Neutrophil (primary cell): ENCODE data around the gene PSMB4.
A peak's percentile ranks its signal among the peaks of the same experiment; 100 is the strongest.

ENCODE experiments used
- H3K27ac ChIP-seq: fragments of 200-600 bp; sonication (generic); 2 replicates; pipeline ENCODE4 v1.5.1; 2016; ENCODE audit warnings: mild to moderate bottlenecking, moderate library complexity
- H3K27me3 ChIP-seq: fragments of 200-600 bp; sonication (generic); 2 replicates; pipeline ENCODE4 v1.6.0; 2016; ENCODE audit warnings: mild to moderate bottlenecking
- H3K36me3 ChIP-seq: fragments of 200-600 bp; sonication (generic); 2 replicates; pipeline ENCODE4 v1.5.1; 2017
- H3K4me1 ChIP-seq, 2 experiments: fragments of 200-600 bp in 1 of 2; sonication (generic) in 1 of 2; 1 replicate in 1 of 2; 2 replicates in 1 of 2; pipeline versions ENCODE4 v1.5.1 to v1.6.1; 2013 to 2016; ENCODE audit warnings: low read depth in 1 of 2, low read length in 1 of 2, mild to moderate bottlenecking in 1 of 2, moderate library complexity in 1 of 2; ENCODE audit not compliant: control insufficient read depth in 1 of 2, insufficient read depth in 1 of 2
- H3K4me3 ChIP-seq, 2 experiments: fragments of 200-600 bp in 1 of 2; sonication (generic) in 1 of 2; 1 replicate in 1 of 2; 2 replicates in 1 of 2; pipeline ENCODE4 v1.5.1; 2013 to 2016; ENCODE audit warnings: low read depth in 1 of 2, low read length in 1 of 2, mild to moderate bottlenecking in 1 of 2, moderate library complexity in 1 of 2
- H3K9me3 ChIP-seq: fragments of 200-600 bp; sonication (generic); 2 replicates; pipeline ENCODE4 v1.5.1; 2016
- CTCF ChIP-seq: fragments of 200-600 bp; sonication (generic); IDR thresholded peaks from 2 replicates; pipeline ENCODE4 v1.5.1; 2016; ENCODE audit warnings: antibody characterized with exemption

Gene PSMB4

DNA sequence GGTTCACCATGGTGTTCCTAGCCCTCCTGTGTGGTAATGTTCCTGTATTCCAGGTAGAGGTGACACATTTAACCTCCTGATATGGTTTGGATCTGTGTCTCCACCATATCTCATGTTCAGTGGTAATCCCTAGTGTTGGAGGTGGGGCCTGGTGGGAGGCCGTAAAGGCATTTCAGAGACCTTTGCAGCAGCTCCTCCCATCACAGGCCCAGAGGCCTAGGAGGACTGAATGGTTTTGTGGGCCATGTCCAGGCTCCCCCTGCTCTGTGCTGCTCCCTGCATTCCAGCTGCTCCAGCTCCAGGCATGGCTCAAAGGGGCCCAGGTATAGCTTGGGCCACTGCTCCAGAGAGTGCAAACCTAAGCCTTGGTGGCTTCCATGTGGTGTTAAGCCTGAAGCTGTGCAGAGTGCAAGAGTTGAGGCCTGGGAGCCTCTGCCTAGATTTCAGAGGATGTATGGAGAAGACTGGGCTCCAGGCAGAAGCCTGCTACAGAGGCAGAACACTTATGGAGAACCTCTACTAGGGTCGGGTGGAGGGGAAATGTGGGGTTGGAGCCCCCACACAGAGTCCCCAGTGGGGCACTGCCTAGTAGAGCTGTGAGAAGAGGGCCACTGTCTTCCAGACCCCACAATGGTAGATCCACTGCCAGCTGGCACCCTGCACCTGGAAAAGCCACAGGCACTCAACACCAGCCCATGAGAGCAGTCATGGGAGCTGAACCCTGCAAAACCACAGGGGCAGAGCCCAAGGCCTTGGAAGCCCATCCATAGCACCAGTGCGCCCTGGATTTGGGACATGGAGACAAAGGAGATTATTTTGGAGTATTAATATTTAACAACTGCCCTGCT is 36.8 kb upstream of the PSMB4 start:
- H3K9me3 ChIP-seq = peaks cover 3% of the 10 kb centered on the region
- H3K27ac ChIP-seq = peak overlapping the region; percentile 38
- no peak overlapping the region for H3K4me3 ChIP-seq
- no peaks in the 10 kb centered on the region for H3K27me3 ChIP-seq
- no peaks in the 10 kb centered on the region for H3K4me1 ChIP-seq
- H3K36me3 ChIP-seq = no peaks in the 10 kb centered on the region
- no peak for TF ChIP-seq CTCF

- Histone ChIP-seq H3K27ac (no peak overlapping the region), H3K27me3 (no peaks in the 10 kb centered on the region), H3K36me3 (no peaks in the 10 kb centered on the region), H3K9me3 (peaks cover 3% of the 10 kb centered on the region), H3K4me3 (no peak overlapping the region), H3K4me1 (no peaks in the 10 kb centered on the region)
- no peak for TF ChIP-seq CTCF
Measured at GRCh38 chr1:151364996-151365395, 34.4 kb upstream of the PSMB4 start.

DNA sequence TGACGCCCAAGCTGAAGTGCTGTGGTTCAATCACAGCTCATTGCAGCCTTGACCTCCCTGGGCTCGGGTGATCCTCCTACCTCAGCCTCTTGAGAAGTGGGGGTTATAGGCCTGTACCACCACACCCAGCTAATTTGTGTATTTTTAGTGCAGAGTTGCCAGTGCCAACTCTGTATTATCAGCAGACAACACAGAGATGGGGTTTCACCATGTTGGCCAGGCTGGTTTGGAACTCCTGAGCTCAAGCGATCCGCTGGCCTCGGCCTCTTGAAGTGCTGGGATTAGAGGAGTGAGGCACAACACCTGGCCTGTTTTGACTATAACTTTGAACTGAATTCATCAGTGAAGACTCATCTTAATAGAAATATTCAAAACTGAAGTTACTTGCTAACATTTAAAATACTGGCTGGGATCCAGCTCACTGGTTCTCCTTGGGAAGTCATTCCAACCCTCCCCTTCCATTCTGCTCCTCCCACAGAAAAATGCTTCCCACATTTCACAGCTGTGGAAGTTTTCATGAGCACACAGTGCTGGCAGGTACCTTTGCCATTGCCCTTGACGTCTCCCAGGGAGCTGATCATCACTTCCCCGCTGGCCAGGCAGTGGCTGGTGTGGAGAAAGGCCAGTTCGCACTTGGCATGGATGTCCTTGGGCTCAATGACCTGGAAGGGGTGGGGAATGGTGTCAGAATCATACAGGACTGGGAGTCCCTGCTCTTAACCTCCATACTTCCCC is 31.5 kb upstream of the PSMB4 start:
- Histone ChIP-seq H3K36me3 (no peaks in the 10 kb centered on the region), H3K4me1 (no peaks in the 10 kb centered on the region), H3K27me3 (no peaks in the 10 kb centered on the region), H3K4me3 (no peak overlapping the region), H3K27ac (no peak overlapping the region), H3K9me3 (peaks cover 2% of the 10 kb centered on the region)
- no peak for TF ChIP-seq CTCF

- Histone ChIP-seq H3K36me3 (no peaks in the 10 kb centered on the region), H3K4me3 (no peak overlapping the region), H3K9me3 (no peaks in the 10 kb centered on the region), H3K27me3 (no peaks in the 10 kb centered on the region), H3K27ac (no peak overlapping the region), H3K4me1 (no peaks in the 10 kb centered on the region)
- no peak for TF ChIP-seq CTCF
Measured at GRCh38 chr1:151368393-151369301, 30.7 kb upstream of the PSMB4 start.

GRCh38 chr1:151369302-151369610 is 30.1 kb upstream of the PSMB4 start:
- TF ChIP-seq CTCF = no peak

More at GRCh38 chr1:151369302-151369610, 30.1 kb upstream of the PSMB4 start:
- no peaks in the 10 kb centered on the region for H3K4me1 ChIP-seq
- H3K36me3 ChIP-seq = no peaks in the 10 kb centered on the region
- H3K9me3 ChIP-seq = no peaks in the 10 kb centered on the region
- H3K27ac ChIP-seq = no peak overlapping the region
- no peaks in the 10 kb centered on the region for H3K27me3 ChIP-seq
- H3K4me3 ChIP-seq = no peak overlapping the region
